Activated naive CD8-positive, alpha-beta T cell treated with anti-CD3 and anti-CD28 coated beads, Interleukin-2, amount 10 ng/mL, durations not matched to agents 7 days and 5 days (primary cell): ENCODE data around the gene HTR7. TPM values are rescaled to one million over a fixed set of nuclear protein-coding genes. Genes with fewer than 3 reads are reported as not detected.
"Not testable (repeated sequence)": the region's sequence is repeated elsewhere in the genome, so short reads cannot be mapped to it uniquely, and the experiment has no call there.

Experiments
- ATAC-seq: fragments of 150-1000 bp; cut with Tn5 transposase; one replicate; pipeline ENCODE4 v1.10.0; 2021; ENCODE audit warnings: low read depth, moderate library complexity
- POLR2A ChIA-PET: fragments of 350-600 bp; sonication (Branson Sonifier 250); formaldehyde crosslinking; loops from one replicate; lab custom pipeline; 2021; ENCODE audit warnings: antibody characterized with exemption; lab: Charles Lee
- DNase-seq: peaks from one replicate; pipeline ENCODE4 v3.0.0; 2021
- H3K27ac Mint-ChIP-seq: one replicate; pipeline ENCODE4 v1.8.0; 2022; ENCODE audit warnings: mild to moderate bottlenecking, mixed read lengths
- H3K27me3 Mint-ChIP-seq: one replicate; pipeline ENCODE4 v1.8.0; 2022; ENCODE audit warnings: mild to moderate bottlenecking, moderate library complexity, mixed read lengths
- H3K36me3 Mint-ChIP-seq: one replicate; pipeline ENCODE4 v1.8.0; 2021; ENCODE audit warnings: mild to moderate bottlenecking, mixed read lengths
- H3K4me1 Mint-ChIP-seq: one replicate; pipeline ENCODE4 v1.8.0; 2021; ENCODE audit warnings: mixed read lengths
- H3K4me3 Mint-ChIP-seq: one replicate; pipeline ENCODE4 v1.8.0; 2022; ENCODE audit warnings: mild to moderate bottlenecking, moderate library complexity, mixed read lengths
- H3K9me3 Mint-ChIP-seq: one replicate; pipeline ENCODE4 v1.8.0; 2021; ENCODE audit warnings: mixed read lengths
- total RNA-seq, 2 experiments: library from RNA; stranded (reverse); gene quantifications; one replicate each; pipeline ENCODE4 v1.2.3, GENCODE V29; 2021

Gene HTR7
- total RNA-seq, result under 1 TPM in 1 of 2 experiments, not detected in 1; 0.14 TPM

DNA sequence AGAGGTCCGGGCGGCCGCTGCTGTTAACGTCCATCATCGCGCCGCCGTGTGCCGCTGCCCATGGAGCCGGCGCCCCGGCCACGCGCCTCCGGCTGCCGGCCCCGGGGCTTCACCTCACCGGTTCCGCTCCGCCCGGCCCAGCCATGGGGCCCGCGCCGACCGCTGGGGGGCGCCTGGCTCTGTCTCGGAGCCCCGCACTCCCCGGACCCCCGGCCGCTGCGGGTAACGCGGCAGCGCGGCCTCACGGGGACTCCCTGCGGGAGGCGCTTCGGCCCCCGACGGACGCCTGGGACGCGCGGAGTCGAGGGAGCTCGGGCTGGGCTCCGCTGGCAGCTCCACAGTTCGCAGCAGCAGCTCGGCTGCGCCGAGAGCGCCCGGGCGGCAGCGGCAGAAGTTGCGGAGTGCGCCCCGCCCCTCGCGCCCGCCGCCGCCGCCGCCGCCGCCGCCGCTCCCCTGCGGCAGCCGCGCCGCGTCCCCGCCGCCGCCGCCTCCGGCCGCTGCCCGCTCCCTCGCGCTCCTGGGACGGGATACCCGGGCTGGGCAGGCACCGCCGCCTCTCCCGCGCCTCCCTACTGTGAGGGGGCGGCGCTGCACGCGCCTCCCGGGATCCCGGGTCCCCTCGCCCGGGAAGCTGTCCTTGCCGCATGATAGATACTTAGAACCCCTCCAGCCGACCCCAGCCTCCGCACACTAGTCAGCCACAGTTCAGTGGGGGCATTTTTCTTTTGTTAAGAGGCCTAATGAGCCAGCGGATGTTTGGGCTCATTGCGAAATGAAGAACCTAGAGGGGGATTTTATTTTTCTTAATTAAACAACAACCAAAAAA lies at the start of gene HTR7:
Gene HTR7 (minus strand): TSS at position 405 of the 826 bp plus-strand sequence. CDS start 368 bp downstream, at position 37.
- POLR2A ChIA-PET, result no interaction called here
- Mint-ChIP-seq H3K4me1 (peaks cover 6% of the 10 kb centered on the region), H3K4me3 (peak within 1 kb of the TSS; percentile 84), H3K9me3 (no peaks in the 10 kb centered on the region), H3K36me3 (no peaks in the 10 kb centered on the region), H3K27me3 (peaks cover 69% of the 10 kb centered on the region), H3K27ac (peak within 1 kb of the TSS; percentile 35)
- ATAC-seq (peak; percentile 88), DNase-seq (peak; percentile 77)

DNA sequence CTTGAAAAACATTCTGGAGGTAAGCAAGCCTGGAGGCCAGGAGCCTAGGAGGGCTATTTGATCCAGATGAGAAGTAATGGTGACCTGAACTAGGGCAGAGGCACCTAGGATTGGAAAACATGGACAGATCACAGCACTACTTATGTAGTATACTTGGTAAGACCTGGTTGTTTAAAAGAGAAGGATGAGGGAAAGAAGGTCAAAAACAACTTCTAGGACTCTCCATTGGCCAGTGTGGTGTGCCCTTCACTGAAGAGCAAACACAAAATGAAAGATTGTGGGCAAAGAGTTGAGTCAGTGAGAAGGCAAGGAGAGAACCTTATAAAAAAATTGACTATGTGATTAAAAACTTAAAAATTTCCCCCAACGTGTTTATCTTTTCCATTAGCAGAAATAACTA lies 48.8 kb upstream of the HTR7 start:
- POLR2A ChIA-PET, result no interaction called here
- no peak for ATAC-seq
- peaks cover 10% of the 10 kb centered on the region for H3K36me3 Mint-ChIP-seq
- no peak overlapping the region for H3K27ac Mint-ChIP-seq
- no peak overlapping the region for H3K4me3 Mint-ChIP-seq
- H3K9me3 Mint-ChIP-seq, result no peaks in the 10 kb centered on the region
- DNase-seq, result no peak
- H3K27me3 Mint-ChIP-seq, result no peaks in the 10 kb centered on the region
- H3K4me1 Mint-ChIP-seq, result peaks cover 6% of the 10 kb centered on the region

- ATAC-seq, result no peak
- no peaks in the 10 kb centered on the region for H3K27me3 Mint-ChIP-seq
- peaks cover 6% of the 10 kb centered on the region for H3K4me1 Mint-ChIP-seq
- H3K9me3 Mint-ChIP-seq, result no peaks in the 10 kb centered on the region
- no peak for DNase-seq
- POLR2A ChIA-PET, result no interaction called here
- no peak overlapping the region for H3K4me3 Mint-ChIP-seq
- H3K36me3 Mint-ChIP-seq, result peaks cover 12% of the 10 kb centered on the region
- no peak overlapping the region for H3K27ac Mint-ChIP-seq
Observed at GRCh38 chr10:90905925-90906324, 48.1 kb upstream of the HTR7 start.

GRCh38 chr10:90896916-90897315 lies 39.1 kb upstream of the HTR7 start:
- H3K27me3 Mint-ChIP-seq, H3K9me3 Mint-ChIP-seq, DNase-seq, POLR2A ChIA-PET: not testable (repeated sequence)
- peak; percentile 74 for ATAC-seq
- Mint-ChIP-seq H3K4me1 (peaks cover 17% of the 10 kb centered on the region), H3K36me3 (peaks cover 28% of the 10 kb centered on the region), H3K4me3 (peak overlapping the region; percentile 65), H3K27ac (peak overlapping the region; percentile 79)

DNA sequence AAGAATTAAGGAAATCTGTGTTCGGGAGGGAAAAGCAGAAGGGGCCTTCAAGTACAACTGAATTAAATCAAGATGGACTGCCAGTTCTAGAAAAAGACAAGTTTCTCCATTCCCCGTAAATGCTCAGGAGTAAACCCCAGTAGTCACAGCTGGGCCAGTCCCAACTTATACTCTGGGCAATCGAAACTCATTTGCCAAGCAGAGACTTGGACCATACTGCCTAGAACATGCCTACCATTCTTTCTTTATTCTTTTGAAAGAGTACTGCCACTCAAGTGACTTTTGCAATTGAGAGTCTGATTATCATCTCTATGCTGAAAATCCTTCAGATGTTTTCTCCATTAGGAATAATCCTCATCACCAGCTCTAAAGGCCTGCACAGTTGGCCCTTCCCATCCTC lies 35.4 kb upstream of the HTR7 start:
- Mint-ChIP-seq H3K4me1 (peaks cover 17% of the 10 kb centered on the region), H3K27ac (no peak overlapping the region), H3K9me3 (no peaks in the 10 kb centered on the region), H3K27me3 (no peaks in the 10 kb centered on the region), H3K4me3 (no peak overlapping the region), H3K36me3 (peaks cover 33% of the 10 kb centered on the region)
- no peak for DNase-seq
- ATAC-seq, result no peak
- POLR2A ChIA-PET, result no interaction called here

DNA sequence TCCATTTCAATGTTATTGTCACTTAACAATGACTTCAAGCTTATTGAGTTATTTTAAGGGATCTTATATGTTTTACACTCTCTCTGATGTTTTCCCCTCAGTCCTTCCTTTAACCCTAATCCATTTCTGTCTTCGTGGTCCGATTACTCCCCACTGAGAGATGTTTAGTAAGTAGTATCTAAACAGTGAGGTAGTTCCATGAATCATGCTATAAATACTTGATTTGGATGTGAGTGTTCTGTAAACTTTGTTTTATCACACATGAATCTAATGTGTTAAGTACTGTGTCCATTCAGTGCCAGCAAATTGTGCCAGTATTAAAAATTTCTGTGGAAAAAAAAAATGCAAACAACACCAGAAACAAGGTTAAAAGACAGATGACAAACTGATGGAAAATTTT lies 32.5 kb upstream of the HTR7 start:
- H3K4me3 Mint-ChIP-seq, result no peak overlapping the region
- POLR2A ChIA-PET, result no interaction called here
- H3K27me3 Mint-ChIP-seq, result no peaks in the 10 kb centered on the region
- no peaks in the 10 kb centered on the region for H3K9me3 Mint-ChIP-seq
- no peak for DNase-seq
- ATAC-seq, result no peak
- no peak overlapping the region for H3K27ac Mint-ChIP-seq
- peaks cover 2% of the 10 kb centered on the region for H3K4me1 Mint-ChIP-seq
- peaks cover 36% of the 10 kb centered on the region for H3K36me3 Mint-ChIP-seq

GRCh38 chr10:90889636-90890035 lies 31.8 kb upstream of the HTR7 start:
- H3K4me1 Mint-ChIP-seq, result peaks cover 2% of the 10 kb centered on the region
- DNase-seq (no peak), ATAC-seq (no peak)
- peaks cover 35% of the 10 kb centered on the region for H3K36me3 Mint-ChIP-seq
- H3K27me3 Mint-ChIP-seq, result no peaks in the 10 kb centered on the region
- POLR2A ChIA-PET, result no interaction called here
- no peak overlapping the region for H3K4me3 Mint-ChIP-seq
- no peaks in the 10 kb centered on the region for H3K9me3 Mint-ChIP-seq
- H3K27ac Mint-ChIP-seq, result no peak overlapping the region

- peaks cover 33% of the 10 kb centered on the region for H3K36me3 Mint-ChIP-seq
- H3K4me3 Mint-ChIP-seq, result no peak overlapping the region
- DNase-seq, result no peak
- H3K27ac Mint-ChIP-seq, result no peak overlapping the region
- POLR2A ChIA-PET, result no interaction called here
- H3K9me3 Mint-ChIP-seq, result no peaks in the 10 kb centered on the region
- no peaks in the 10 kb centered on the region for H3K27me3 Mint-ChIP-seq
- ATAC-seq, result no peak
- peaks cover 2% of the 10 kb centered on the region for H3K4me1 Mint-ChIP-seq
Observed at GRCh38 chr10:90888387-90888786, 30.5 kb upstream of the HTR7 start.

DNA sequence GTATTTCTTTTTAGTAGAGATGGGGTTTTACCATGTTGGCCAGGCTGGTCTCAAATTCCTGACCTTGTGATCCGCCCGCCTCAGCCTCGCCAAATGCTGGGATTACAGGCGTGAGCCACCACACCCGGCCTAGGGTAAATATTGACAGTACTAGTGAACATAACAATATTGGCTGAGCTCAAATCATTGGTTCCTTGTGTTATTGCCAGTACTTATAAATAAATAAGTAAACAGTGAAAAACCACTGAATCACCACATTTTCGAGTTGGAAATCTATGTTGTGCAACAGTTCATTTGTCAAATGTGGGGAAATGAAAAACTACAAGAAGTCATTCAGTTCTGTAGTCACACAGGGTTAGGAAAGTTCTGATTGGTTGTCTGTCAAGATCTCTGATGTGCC lies 29.7 kb upstream of the HTR7 start:
- H3K4me1 Mint-ChIP-seq, result peaks cover 2% of the 10 kb centered on the region
- no peak overlapping the region for H3K27ac Mint-ChIP-seq
- no peaks in the 10 kb centered on the region for H3K27me3 Mint-ChIP-seq
- DNase-seq (no peak), ATAC-seq (no peak)
- H3K36me3 Mint-ChIP-seq, result peaks cover 33% of the 10 kb centered on the region
- no peak overlapping the region for H3K4me3 Mint-ChIP-seq
- POLR2A ChIA-PET, result no interaction called here
- no peaks in the 10 kb centered on the region for H3K9me3 Mint-ChIP-seq

- peaks cover 21% of the 10 kb centered on the region for H3K36me3 Mint-ChIP-seq
- no peak overlapping the region for H3K27ac Mint-ChIP-seq
- no peaks in the 10 kb centered on the region for H3K27me3 Mint-ChIP-seq
Observed at GRCh38 chr10:90885176-90885575, 27.3 kb upstream of the HTR7 start.

DNA sequence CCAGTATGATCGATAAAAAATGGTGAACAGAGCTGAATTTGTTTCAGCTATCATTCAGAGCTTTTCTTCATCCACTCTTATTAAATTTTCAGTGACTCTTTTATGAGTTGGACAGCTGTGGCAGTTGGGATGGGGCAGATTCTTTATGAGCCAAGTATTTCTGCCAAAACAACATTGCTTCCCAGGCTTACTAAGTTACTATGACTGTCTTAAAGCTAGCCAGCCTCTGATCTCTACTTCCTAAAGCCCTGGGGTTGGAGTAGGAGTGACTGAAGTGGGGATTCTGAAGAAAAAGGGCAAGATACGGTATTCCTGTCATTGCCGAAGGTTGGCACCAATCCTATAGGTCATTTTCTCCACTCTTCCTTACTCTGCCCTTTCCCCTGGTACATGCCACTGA lies 26.6 kb upstream of the HTR7 start:
- Mint-ChIP-seq H3K4me1 (no peaks in the 10 kb centered on the region), H3K9me3 (no peaks in the 10 kb centered on the region), H3K27me3 (no peaks in the 10 kb centered on the region), H3K4me3 (no peak overlapping the region), H3K27ac (no peak overlapping the region), H3K36me3 (peaks cover 21% of the 10 kb centered on the region)
- no peak for DNase-seq
- no peak for ATAC-seq
- POLR2A ChIA-PET, result no interaction called here

More at GRCh38 chr10:90885176-90885575, 27.3 kb upstream of the HTR7 start:
- Mint-ChIP-seq H3K4me3 (no peak overlapping the region), H3K4me1 (no peaks in the 10 kb centered on the region), H3K9me3 (no peaks in the 10 kb centered on the region)
- POLR2A ChIA-PET, result no interaction called here
- DNase-seq, result no peak
- no peak for ATAC-seq

DNA sequence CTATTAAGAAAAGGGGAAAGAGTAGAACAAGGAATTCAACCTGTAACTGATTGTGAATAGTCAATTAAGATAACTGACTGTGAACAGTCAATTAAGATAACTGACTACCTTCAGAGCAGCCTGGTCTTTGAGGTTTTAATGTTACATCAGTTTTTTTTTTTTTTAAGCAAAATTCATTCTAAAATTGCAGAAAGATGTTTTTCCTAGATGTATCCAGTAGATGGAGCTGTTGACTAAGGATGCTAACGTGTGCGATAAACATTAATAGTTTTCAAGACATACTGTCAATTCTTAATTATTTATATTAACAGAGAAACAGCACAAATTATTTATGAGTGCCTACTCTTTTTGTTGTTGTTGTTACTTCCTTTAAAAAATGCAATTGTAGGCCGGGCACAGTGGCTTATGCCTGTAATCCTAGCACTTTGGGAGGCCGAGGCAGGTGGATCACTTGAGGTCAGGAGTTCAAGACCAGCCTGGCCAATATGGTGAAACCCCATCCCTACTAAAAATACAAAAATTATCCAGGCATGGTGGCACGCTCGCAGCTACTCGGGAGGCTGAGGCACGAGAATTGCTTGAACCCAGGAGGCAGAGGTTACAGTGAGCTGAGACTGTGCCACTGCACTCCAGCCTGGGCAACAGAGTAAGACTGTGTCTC lies 22.4 kb upstream of the HTR7 start:
- not testable (repeated sequence) for H3K4me1 Mint-ChIP-seq, ATAC-seq, H3K9me3 Mint-ChIP-seq, H3K27ac Mint-ChIP-seq, H3K27me3 Mint-ChIP-seq, H3K4me3 Mint-ChIP-seq, DNase-seq
- H3K36me3 Mint-ChIP-seq, result peaks cover 16% of the 10 kb centered on the region
- POLR2A ChIA-PET, result interaction anchor here (0.6 to 0.7 kb wide), 2 partner anchors 279 to 353 kb away, joined by 3 read pairs; no protein-coding TSS in a partner anchor

DNA sequence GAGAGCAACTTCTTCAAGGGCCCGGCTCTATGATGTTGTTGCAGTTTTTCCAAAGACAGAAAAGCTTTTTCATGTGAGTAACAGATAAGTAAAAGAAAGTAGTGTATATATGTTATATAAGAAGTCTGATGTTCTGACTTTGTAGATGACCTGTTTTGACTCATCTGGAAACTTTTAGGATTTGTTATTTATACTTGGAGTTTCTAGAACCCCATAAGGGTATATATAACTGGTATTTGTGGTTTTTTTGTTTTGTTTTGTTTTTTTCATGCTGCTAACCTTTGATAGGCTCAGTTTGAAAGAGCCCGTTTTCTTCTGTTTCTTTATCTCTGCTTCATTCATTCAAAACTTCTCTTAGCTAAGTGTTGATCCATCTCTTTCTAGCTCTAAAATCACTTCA lies 21.2 kb upstream of the HTR7 start:
- POLR2A ChIA-PET, result no interaction called here
- no peak for DNase-seq
- no peaks in the 10 kb centered on the region for H3K9me3 Mint-ChIP-seq
- peaks cover 2% of the 10 kb centered on the region for H3K4me1 Mint-ChIP-seq
- no peak for ATAC-seq
- H3K27ac Mint-ChIP-seq, result no peak overlapping the region
- no peak overlapping the region for H3K4me3 Mint-ChIP-seq
- H3K27me3 Mint-ChIP-seq, result no peaks in the 10 kb centered on the region
- H3K36me3 Mint-ChIP-seq, result peaks cover 16% of the 10 kb centered on the region

DNA sequence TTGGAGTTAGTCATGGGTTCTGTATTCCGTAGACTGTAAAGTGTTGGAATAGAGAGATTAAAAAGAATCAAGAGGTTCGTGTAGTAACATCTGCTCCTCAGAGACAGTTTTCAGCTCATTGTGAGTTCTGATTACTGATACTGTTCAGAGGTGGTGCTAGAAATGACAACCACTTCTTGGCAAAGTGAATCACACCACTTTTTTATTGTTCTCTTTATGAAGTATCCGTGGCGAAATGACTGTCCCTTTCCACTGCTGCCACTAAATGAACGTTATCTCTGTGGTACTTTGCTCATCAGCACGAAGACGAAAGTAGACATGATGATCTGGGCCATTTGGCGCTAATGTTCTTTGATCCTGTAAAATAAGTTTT lies 14.8 kb upstream of the HTR7 start:
- POLR2A ChIA-PET, result no interaction called here
- Mint-ChIP-seq H3K4me1 (peaks cover 25% of the 10 kb centered on the region), H3K27ac (peak overlapping the region; percentile 85), H3K36me3 (peaks cover 12% of the 10 kb centered on the region), H3K4me3 (peak overlapping the region; percentile 95), H3K9me3 (peaks cover 5% of the 10 kb centered on the region), H3K27me3 (peaks cover 27% of the 10 kb centered on the region)
- no peak for ATAC-seq
- DNase-seq, result no peak
